RPMI7951 (cell line): ENCODE measurements around the gene LONP2. TPM values are rescaled to one million over a fixed set of nuclear protein-coding genes. Genes with fewer than 3 reads are reported as not detected.
"Not testable (repeated sequence)": the region's sequence is repeated elsewhere in the genome, so short reads cannot be mapped to it uniquely, and the experiment has no call there.

Experiments
- DNase-seq: peaks from one replicate; pipeline ENCODE4 v3.0.0-alpha.2; 2012; ENCODE audit warnings: low read depth
- total RNA-seq: library from RNA; depleted of rRNA; stranded (reverse); fragments of >200 nt; shearing (Covaris generic); gene quantifications from 2 replicates; pipeline ENCODE4 v1.2.3, GENCODE V29; 2014; rRNA removed

Gene LONP2
- total RNA-seq, 1 experiment from 2014 or later: 47.9 TPM

DNA sequence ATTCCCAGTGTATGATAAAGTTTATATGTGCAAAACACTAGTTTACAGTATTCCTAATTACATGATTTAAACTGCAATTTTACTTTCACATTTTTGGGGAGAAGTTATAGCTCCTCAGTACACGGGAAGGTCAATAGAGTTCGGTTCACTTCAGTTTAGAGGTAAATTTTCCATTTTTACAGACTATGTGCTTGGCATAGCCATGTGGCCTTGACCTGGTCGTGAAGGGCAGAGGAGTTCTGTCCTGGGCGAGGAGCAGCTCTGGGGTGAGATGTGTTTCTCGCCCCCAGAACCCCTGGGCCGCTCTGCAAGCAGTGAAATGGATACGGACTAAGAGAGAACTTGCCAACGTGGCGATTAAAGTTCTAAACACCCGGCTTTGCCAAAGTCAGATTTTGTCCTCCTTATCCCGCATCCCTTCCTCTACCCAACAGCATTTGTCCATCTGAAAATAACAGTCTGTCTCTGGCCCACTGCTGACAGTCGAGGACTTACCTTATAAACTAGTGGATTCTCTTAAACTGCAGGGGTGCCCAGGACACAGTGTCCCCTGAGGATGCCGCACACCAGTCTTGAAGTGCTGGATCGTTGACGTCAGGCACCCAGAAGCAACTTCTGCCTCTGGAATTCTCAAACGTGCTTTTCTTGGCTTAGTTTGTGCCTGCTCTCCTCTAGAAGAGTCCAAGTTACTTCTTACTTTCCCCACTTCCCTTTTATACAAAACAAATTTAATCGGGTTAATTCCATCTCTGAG, 142.6 kb downstream of the LONP2 start:
- no peak for DNase-seq

- no peak for DNase-seq
These were observed 148.3 kb downstream of the LONP2 start for GRCh38 chr16:48392407-48392806.

DNA sequence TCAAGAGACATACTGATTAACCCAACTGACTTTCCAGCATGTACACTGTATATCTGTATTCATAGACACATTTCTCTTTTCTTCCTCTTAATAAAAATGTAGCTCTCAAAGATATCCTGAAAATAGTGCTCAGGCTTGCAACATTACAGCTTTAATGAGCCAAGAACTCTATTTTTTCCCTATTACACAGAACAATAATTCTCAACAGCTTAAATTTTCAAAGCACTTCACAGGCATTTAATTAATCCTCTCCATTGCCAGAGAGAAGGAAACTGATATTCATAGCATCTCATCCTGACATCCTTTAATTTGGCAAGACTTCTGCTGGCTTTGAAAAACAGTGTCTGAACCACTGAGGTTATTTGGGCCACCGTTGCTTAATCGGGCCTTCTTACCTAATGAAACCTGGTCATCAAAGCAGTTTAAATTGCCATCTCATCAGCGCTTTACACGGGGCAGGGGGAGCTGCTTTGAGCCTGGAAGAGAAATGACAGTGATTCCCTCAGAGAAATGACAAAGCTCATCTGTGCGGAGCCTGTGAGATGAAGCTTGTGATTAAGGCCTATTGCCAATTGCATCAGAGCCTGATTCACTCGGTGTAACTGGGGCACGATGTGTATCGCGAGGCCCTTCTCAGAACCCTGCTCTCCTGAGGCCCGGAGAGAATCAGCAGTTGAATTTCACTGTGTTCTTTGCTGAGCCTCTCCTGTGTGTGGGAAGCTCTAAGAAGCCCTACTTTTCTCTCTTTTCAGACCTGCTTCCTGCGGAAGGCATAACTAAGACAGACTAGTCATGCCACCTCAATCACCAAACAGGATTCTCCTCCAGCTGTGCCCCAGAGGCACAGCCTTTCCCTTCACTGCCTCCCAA, 149.6 kb downstream of the LONP2 start:
- no peak for DNase-seq

DNA sequence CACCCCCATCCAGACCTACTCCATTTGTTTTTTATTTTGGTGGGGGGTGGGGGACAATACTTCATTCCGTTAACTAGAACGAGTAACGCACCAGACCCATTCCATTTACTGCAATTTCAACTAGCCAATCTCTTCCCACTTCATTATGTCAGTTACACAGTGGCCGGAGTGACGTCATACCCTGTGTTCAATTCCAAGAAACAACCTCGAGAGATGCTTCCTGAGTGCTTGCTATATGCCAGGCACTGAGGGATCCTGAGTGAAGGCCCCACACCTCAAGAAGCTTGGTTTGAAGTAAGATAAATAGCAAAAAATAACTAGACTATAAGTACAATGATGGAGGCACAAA, 150.2 kb downstream of the LONP2 start:
- DNase-seq: no peak

DNA sequence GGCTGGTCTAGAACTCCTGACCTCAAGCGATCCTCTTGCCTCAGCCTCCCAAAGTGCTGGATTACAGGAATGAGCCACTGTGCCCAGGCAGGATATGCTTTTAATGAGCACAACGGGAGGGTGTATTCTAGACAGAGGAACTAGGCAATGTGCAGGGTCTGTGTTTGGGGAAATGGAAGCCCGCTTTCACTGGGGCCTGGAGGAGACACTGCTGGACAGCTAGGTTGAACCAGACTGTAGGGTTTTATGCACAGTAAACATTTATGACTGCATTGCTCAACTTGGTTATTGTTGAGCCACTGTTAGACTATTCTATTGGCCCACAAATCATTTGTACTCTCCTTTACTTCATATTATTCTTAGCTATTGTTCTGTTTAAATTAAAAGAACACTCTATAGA, 151.3 kb downstream of the LONP2 start:
- no peak for DNase-seq

GRCh38 chr16:48402547-48402946, 158.4 kb downstream of the LONP2 start:
- not testable (repeated sequence) for DNase-seq

DNA sequence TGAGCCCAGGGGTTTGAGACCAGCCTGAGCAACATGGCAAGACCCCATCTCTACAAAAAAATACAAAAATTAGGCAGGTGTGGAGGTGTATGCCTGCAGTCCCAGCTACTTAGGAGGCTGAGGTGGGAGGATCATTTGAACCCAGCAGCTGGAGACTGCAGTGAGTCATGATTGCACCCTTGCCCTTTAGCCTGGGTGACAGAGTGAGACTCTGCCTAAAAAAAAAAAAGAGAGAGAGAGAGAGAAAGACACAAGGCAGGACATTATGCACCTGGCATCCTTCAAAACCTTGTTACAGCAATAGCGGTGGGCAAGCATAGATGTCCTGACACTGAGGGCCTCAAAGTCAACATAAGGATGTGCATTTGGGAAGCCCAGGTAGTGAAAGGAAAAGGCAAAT, 161.1 kb downstream of the LONP2 start:
- DNase-seq: no peak

- DNase-seq: no peak
These were observed 161.8 kb downstream of the LONP2 start for GRCh38 chr16:48405907-48406306.

Other genes with a start within 250 kb of the LONP2 start
- gene ABCC12, start 88.3 kb upstream of the LONP2 start, total RNA-seq: 0.29 and 0.48 TPM in 2 replicates
- not detected in 2 replicates for gene ABCC11, start 3.2 kb downstream of the LONP2 start, total RNA-seq
- 25.5 and 28.0 TPM in 2 replicates for gene SIAH1, start 141.1 kb downstream of the LONP2 start, total RNA-seq